HG02763 (cell line): ENCODE data around the gene MYADML2.
"Not testable (repeated sequence)": the region's sequence is repeated elsewhere in the genome, so short reads cannot be mapped to it uniquely, and the experiment has no call there.

Experiments used
- ATAC-seq: cut with Tn5 transposase; IDR thresholded peaks from one replicate; pipeline ENCODE4 v1.9.1; 2021; ENCODE audit warnings: mild to moderate bottlenecking, moderate library complexity; ENCODE audit not compliant: unreplicated experiment

MYADML2 gene

GRCh38 chr17:81947189-81947588, at the start of gene MYADML2:
MYADML2 (minus strand) TSS chr17:81947233; CDS start chr17:81941741, 5,492 bp downstream.
- ATAC-seq = no peak

- ATAC-seq = no peak
Measured at GRCh38 chr17:81996232-81996756, 49.3 kb upstream of the MYADML2 start.

GRCh38 chr17:81995463-81996231, 48.6 kb upstream of the MYADML2 start:
- ATAC-seq = no peak

GRCh38 chr17:81994593-81995462, 47.8 kb upstream of the MYADML2 start:
- no peak for ATAC-seq

GRCh38 chr17:81993729-81994592, 46.9 kb upstream of the MYADML2 start:
- no peak for ATAC-seq

- ATAC-seq = no peak
Measured at GRCh38 chr17:81992306-81993102, 45.5 kb upstream of the MYADML2 start.

GRCh38 chr17:81991684-81992305, 44.8 kb upstream of the MYADML2 start:
- ATAC-seq = no peak

GRCh38 chr17:81990836-81991683, 44.0 kb upstream of the MYADML2 start:
- no peak for ATAC-seq

- no peak for ATAC-seq
Measured at GRCh38 chr17:81987161-81987770, 40.2 kb upstream of the MYADML2 start.

- no peak for ATAC-seq
Measured at GRCh38 chr17:81986606-81987005, 39.6 kb upstream of the MYADML2 start.

- ATAC-seq = no peak
Measured at GRCh38 chr17:81984773-81985410, 37.9 kb upstream of the MYADML2 start.

- ATAC-seq = no peak
Measured at GRCh38 chr17:81983639-81984373, 36.8 kb upstream of the MYADML2 start.

- no peak for ATAC-seq
Measured at GRCh38 chr17:81983011-81983638, 36.1 kb upstream of the MYADML2 start.

- ATAC-seq = not testable (repeated sequence)
Measured at GRCh38 chr17:81981511-81981910, 34.5 kb upstream of the MYADML2 start.

GRCh38 chr17:81980707-81981343, 33.8 kb upstream of the MYADML2 start:
- ATAC-seq = no peak

GRCh38 chr17:81980122-81980521, 33.1 kb upstream of the MYADML2 start:
- no peak for ATAC-seq
